A673 (cell line): ENCODE results near the gene CAVIN1.

Source experiments
- CTCF ChIP-seq: fragments of 300-800, 200-600 bp; sonication (generic); conservative IDR thresholded peaks from 2 replicates; pipeline ENCODE4 v1.5.1; 2017; ENCODE audit warnings: low read depth, mild to moderate bottlenecking, antibody characterized with exemption, low read length, moderate library complexity, mixed read lengths
- EZH2 ChIP-seq: fragments of 200-600 bp; sonication (generic); IDR thresholded peaks from 2 replicates; pipeline ENCODE4 v1.6.1; 2017; ENCODE audit warnings: borderline replicate concordance, low read depth, mild to moderate bottlenecking, mixed read lengths, antibody characterized with exemption, low read length; ENCODE audit not compliant: poor library complexity, severe bottlenecking

GRCh38 chr17:42414704-42415409 is 8.2 kb downstream of the CAVIN1 start:
- no peak for TF ChIP-seq CTCF
- no peak for TF ChIP-seq EZH2
